ENCODE measurements around the gene BBS12.
A peak's percentile ranks its signal among the peaks of the same experiment; 100 is the strongest.

BBS12 gene

GRCh38 chr4:122764071-122764820, 31.7 kb downstream of the BBS12 start:
- no peak for DNase-seq (ENCODE audit: low spot score)
- no peak for TF ChIP-seq CTCF (IDR thresholded peaks at IDR 0.05; ENCODE audit: extremely low read depth, missing control alignments)

DNA sequence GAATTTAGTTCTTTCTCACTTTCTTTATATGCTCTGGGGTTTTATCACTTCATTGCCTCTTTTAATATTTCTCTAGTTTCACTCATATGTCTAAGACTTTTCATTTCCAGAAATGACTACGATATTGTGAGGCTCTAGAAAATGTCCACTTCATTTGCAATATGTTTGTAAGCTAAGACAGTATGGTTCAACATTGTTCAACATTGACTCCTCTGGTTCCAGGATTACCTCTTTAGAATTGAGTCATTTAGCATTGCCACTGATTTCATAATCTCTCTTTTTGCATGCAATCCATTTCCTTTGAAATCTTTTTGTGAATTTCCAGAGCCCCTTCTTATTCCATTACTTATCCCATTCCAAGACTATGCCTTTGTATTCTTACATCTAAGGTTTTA, 32.3 kb downstream of the BBS12 start:
- TF ChIP-seq CTCF (IDR thresholded peaks at IDR 0.05; ENCODE audit: extremely low read depth, missing control alignments): no peak
- peak; percentile 13 for DNase-seq (ENCODE audit: low spot score)

DNA sequence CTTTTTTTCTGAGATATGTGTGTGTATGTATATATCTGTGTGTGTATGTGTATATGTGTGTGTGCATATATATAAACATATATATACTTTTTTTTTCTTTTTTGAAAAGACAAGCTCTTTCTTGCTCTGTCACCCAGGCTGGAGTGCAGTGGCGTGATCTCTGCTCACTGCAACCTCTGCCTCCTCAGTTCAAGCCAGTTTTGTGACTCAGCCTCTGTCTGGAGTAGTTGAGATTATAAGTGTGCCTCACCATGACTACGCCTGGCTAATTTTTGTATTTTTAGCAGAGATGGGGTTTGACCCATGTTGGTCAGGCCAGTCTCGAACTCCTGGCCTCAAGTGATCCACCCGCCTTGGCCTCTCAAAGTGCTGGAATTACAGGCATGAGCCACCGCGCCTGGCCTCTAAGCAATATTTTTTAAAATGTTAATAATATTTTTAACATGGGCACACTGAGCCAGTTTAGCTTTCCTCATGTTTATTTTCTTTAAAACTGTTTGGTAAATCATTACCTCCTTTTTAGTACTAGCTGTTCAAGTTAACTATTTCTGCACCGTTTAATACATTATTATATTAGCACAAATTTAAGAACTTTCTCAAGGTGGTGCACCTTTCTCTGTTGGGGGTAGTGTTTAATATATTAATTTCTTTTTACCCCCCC, 33.3 kb downstream of the BBS12 start:
- DNase-seq (ENCODE audit: low spot score): no peak
- no peak for TF ChIP-seq CTCF (IDR thresholded peaks at IDR 0.05; ENCODE audit: extremely low read depth, missing control alignments)

DNA sequence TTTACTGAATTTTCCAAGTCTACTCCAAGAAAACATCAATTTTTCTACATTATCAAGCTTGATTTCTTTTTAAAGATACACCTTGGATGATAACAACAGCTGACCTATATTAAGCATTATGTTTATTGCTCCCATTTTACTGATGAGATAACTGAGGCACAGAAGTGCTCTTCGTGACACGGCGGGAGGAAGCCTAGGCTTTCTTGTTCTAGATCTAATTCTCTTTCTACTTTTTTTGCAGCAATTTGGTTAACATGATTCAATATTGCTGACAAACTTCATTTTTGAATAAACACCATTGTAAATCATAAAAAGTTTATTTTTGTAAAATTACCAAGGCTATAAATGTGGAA, 33.8 kb downstream of the BBS12 start:
- DNase-seq (ENCODE audit: low spot score): no peak
- no peak for TF ChIP-seq CTCF (IDR thresholded peaks at IDR 0.05; ENCODE audit: extremely low read depth, missing control alignments)

DNA sequence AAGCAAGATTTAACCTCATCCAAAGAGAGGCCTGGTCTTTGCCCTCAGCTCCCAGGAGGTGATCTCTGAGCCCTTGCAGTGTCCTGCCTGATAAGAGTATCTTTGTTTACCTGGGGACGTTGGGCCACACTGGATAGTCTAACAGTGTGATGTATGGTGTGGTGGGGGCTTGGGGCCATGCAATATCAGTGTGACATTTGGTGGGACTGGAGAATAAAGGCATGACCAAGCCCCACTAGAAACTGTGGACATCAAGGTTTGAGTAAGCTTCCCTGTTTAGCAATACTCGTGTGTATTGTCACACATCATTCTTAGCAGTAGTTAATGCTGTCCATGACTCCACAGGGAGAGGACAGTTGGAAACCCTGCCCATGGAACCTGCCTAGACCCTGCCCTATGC, 34.4 kb downstream of the BBS12 start:
- no peak for DNase-seq (ENCODE audit: low spot score)
- TF ChIP-seq CTCF (IDR thresholded peaks at IDR 0.05; ENCODE audit: extremely low read depth, missing control alignments): no peak

- DNase-seq (ENCODE audit: low spot score): no peak
- no peak for TF ChIP-seq CTCF (IDR thresholded peaks at IDR 0.05; ENCODE audit: extremely low read depth, missing control alignments)
Observed at GRCh38 chr4:122771724-122772123, 39.2 kb downstream of the BBS12 start.

DNA sequence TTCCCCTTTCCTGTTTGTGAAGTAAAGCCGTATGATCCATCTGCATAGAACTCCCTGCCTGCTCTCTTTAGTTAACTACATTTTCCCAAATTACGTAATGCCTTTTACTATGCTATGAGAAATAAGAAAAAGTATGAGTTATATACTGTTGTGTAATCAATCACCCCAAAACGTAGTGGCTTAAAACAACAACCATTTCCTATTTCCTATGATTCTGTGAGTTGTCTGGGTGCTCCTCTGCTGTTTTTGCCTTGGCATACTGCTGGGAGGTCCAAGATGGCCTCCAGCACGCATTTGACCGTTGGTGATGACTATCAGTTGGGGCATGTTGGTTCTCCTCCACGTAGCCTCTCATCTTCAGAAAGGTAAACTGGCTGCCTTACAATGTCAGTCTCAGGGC, 39.8 kb downstream of the BBS12 start:
- no peak for TF ChIP-seq CTCF (IDR thresholded peaks at IDR 0.05; ENCODE audit: extremely low read depth, missing control alignments)
- DNase-seq (ENCODE audit: low spot score): no peak

All from GM20000 (cell line).